ENCODE results near the gene PLEKHM2.
A peak's percentile ranks its signal among the peaks of the same experiment; 100 is the strongest.

PLEKHM2 gene

GRCh38 chr1:15740924-15741850, 57.1 kb downstream of the PLEKHM2 start:
- Histone ChIP-seq H3K27me3 (ENCODE audit: low read depth, low read length) (no peaks in the 10 kb centered on the region), H2AFZ (ENCODE audit: low read depth, low read length) (no peak overlapping the region), H3K4me2 (ENCODE audit: low read length) (no peak overlapping the region), H3K9me3 (ENCODE audit: insufficient read depth, low read length) (no peaks in the 10 kb centered on the region), H3K9ac (ENCODE audit: low read length) (no peak overlapping the region), H3K4me1 (ENCODE audit: low read length) (no peaks in the 10 kb centered on the region), H4K20me1 (ENCODE audit: insufficient read depth, low read length) (no peaks in the 10 kb centered on the region), H3K79me2 (ENCODE audit: low read length) (no peaks in the 10 kb centered on the region), H3K4me3 (ENCODE audit: low read length) (no peak overlapping the region), H3K27ac (ENCODE audit: low read length) (no peak overlapping the region), H3K36me3 (replicated peaks; ENCODE audit: low read depth, low read length) (no peaks in the 10 kb centered on the region)
- TF ChIP-seq, protein P1, sequence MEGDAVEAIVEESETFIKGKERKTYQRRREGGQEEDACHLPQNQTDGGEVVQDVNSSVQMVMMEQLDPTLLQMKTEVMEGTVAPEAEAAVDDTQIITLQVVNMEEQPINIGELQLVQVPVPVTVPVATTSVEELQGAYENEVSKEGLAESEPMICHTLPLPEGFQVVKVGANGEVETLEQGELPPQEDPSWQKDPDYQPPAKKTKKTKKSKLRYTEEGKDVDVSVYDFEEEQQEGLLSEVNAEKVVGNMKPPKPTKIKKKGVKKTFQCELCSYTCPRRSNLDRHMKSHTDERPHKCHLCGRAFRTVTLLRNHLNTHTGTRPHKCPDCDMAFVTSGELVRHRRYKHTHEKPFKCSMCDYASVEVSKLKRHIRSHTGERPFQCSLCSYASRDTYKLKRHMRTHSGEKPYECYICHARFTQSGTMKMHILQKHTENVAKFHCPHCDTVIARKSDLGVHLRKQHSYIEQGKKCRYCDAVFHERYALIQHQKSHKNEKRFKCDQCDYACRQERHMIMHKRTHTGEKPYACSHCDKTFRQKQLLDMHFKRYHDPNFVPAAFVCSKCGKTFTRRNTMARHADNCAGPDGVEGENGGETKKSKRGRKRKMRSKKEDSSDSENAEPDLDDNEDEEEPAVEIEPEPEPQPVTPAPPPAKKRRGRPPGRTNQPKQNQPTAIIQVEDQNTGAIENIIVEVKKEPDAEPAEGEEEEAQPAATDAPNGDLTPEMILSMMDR (IDR thresholded peaks at IDR 0.05; ENCODE audit: low read depth, low read length), result peak; percentile 75
- TF ChIP-seq EZH2phosphoT487 (IDR thresholded peaks at IDR 0.05; ENCODE audit: low read depth), result no peak

GRCh38 chr1:15742339-15742801, 58.2 kb downstream of the PLEKHM2 start, which contains the start of gene TMEM82:
Gene TMEM82, plus strand, starts transcription at chr1:15742499. Its CDS starts 61 bp downstream, at chr1:15742560.
- no peak within 1 kb of the TSS for H3K4me2 ChIP-seq (ENCODE audit: low read length)
- no peaks in the 10 kb centered on the region for H3K79me2 ChIP-seq (ENCODE audit: low read length)
- no peak for TF ChIP-seq EZH2phosphoT487 (IDR thresholded peaks at IDR 0.05; ENCODE audit: low read depth)
- TF ChIP-seq, protein P1 (IDR thresholded peaks at IDR 0.05; ENCODE audit: low read depth, low read length), result no peak
- H3K27ac ChIP-seq (ENCODE audit: low read length), result no peak within 1 kb of the TSS
- H3K4me1 ChIP-seq (ENCODE audit: low read length), result no peaks in the 10 kb centered on the region
- no peaks in the 10 kb centered on the region for H4K20me1 ChIP-seq (ENCODE audit: insufficient read depth, low read length)
- H3K4me3 ChIP-seq (ENCODE audit: low read length), result no peak within 1 kb of the TSS
- no peak within 1 kb of the TSS for H2AFZ ChIP-seq (ENCODE audit: low read depth, low read length)
- H3K9me3 ChIP-seq (ENCODE audit: insufficient read depth, low read length), result no peaks in the 10 kb centered on the region
- H3K36me3 ChIP-seq (replicated peaks; ENCODE audit: low read depth, low read length), result no peaks in the 10 kb centered on the region
- no peaks in the 10 kb centered on the region for H3K27me3 ChIP-seq (ENCODE audit: low read depth, low read length)
- H3K9ac ChIP-seq (ENCODE audit: low read length), result no peak within 1 kb of the TSS

GRCh38 chr1:15744122-15744679, 60.1 kb downstream of the PLEKHM2 start:
- H2AFZ ChIP-seq (ENCODE audit: low read depth, low read length), result no peak overlapping the region
- no peak overlapping the region for H3K9ac ChIP-seq (ENCODE audit: low read length)
- no peak overlapping the region for H3K4me3 ChIP-seq (ENCODE audit: low read length)
- no peaks in the 10 kb centered on the region for H4K20me1 ChIP-seq (ENCODE audit: insufficient read depth, low read length)
- H3K9me3 ChIP-seq (ENCODE audit: insufficient read depth, low read length), result no peaks in the 10 kb centered on the region
- TF ChIP-seq EZH2phosphoT487 (IDR thresholded peaks at IDR 0.05; ENCODE audit: low read depth), result no peak
- TF ChIP-seq, protein P1 (IDR thresholded peaks at IDR 0.05; ENCODE audit: low read depth, low read length), result no peak
- H3K79me2 ChIP-seq (ENCODE audit: low read length), result no peaks in the 10 kb centered on the region
- H3K4me1 ChIP-seq (ENCODE audit: low read length), result no peaks in the 10 kb centered on the region
- no peak overlapping the region for H3K27ac ChIP-seq (ENCODE audit: low read length)
- H3K27me3 ChIP-seq (ENCODE audit: low read depth, low read length), result no peaks in the 10 kb centered on the region
- no peak overlapping the region for H3K4me2 ChIP-seq (ENCODE audit: low read length)
- H3K36me3 ChIP-seq (replicated peaks; ENCODE audit: low read depth, low read length), result no peaks in the 10 kb centered on the region

DNA sequence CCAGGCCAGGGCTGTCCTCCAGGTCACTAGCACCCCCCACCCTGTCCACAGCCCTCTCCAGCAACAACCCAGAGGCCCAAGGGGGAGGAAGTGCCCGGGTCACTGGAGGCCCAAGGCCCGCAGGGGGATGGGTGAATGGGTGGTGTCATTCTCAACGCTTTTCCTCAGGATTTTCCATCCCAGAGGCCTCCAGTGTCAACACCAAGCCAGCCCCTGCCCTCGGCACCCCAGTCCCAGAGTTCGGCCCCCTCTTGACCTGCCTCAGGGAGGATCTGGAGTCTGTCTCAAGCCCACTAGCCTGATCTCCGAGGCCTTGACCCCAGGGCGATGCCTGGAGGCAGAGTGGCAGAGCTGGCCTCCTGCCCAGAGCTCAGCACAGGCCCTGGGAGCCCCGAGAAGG, 63.3 kb downstream of the PLEKHM2 start:
- no peak overlapping the region for H3K4me3 ChIP-seq (ENCODE audit: low read length)
- no peaks in the 10 kb centered on the region for H3K36me3 ChIP-seq (replicated peaks; ENCODE audit: low read depth, low read length)
- TF ChIP-seq EZH2phosphoT487 (IDR thresholded peaks at IDR 0.05; ENCODE audit: low read depth), result no peak
- TF ChIP-seq, protein P1 (IDR thresholded peaks at IDR 0.05; ENCODE audit: low read depth, low read length), result no peak
- no peak overlapping the region for H3K9ac ChIP-seq (ENCODE audit: low read length)
- H3K4me2 ChIP-seq (ENCODE audit: low read length), result no peak overlapping the region
- H3K79me2 ChIP-seq (ENCODE audit: low read length), result no peaks in the 10 kb centered on the region
- H3K9me3 ChIP-seq (ENCODE audit: insufficient read depth, low read length), result no peaks in the 10 kb centered on the region
- no peaks in the 10 kb centered on the region for H4K20me1 ChIP-seq (ENCODE audit: insufficient read depth, low read length)
- H2AFZ ChIP-seq (ENCODE audit: low read depth, low read length), result no peak overlapping the region
- H3K27ac ChIP-seq (ENCODE audit: low read length), result no peak overlapping the region
- no peaks in the 10 kb centered on the region for H3K27me3 ChIP-seq (ENCODE audit: low read depth, low read length)
- H3K4me1 ChIP-seq (ENCODE audit: low read length), result no peaks in the 10 kb centered on the region
